ENCODE measurements around the gene MAGI2.
"Not testable (repeated sequence)": the region's sequence is repeated elsewhere in the genome, so short reads cannot be mapped to it uniquely, and the experiment has no call there.

MAGI2 gene

DNA sequence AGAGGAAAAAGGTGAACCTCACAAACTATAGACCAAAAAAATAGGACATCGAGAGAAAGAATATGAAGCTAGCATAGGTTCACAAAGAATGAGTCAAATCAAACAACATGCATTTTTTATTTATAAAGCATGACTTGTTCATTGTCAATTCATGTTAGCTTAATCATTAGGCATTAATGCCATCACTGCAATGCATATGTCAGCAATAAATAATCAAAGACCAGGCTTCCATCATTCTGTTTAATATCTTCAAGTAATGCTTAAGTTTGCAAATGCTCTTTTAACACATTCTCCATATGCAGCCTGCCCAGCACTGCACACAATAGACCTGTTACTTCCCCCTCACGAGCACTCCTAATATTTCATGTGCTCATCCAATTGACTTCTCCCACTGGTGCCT, 8.9 kb upstream of the MAGI2 start:
- Histone ChIP-seq H3K4me3 (ENCODE audit: low read length) (no peak overlapping the region), H3K27me3 (ENCODE audit: insufficient read depth, low read length) (no peaks in the 10 kb centered on the region), H3K4me1 (ENCODE audit: insufficient read depth, low read length) (peaks cover 5% of the 10 kb centered on the region), H2AFZ (ENCODE audit: low read depth, low read length) (no peak overlapping the region), H3K9me3 (ENCODE audit: low read length) (no peaks in the 10 kb centered on the region), H3K36me3 (ENCODE audit: insufficient read depth, low read length) (peaks cover 8% of the 10 kb centered on the region)

DNA sequence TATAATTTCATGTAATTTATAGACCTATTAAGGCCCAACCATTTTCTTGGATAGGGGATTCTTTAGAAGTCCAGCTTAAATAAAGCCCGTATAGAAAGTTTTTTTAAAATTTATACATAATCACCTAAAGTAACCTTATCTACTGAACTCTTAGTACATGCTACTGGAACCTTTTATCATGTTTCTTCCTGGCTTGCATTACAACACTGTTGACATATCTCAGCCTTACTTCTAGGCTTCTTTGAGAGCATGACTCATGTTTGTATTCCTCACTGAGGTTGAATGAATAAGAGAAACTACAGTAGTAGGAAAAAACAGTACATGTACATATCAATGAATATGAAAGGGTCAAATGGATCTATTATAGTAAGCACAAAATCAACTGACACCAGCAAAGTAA, 8.2 kb upstream of the MAGI2 start:
- H3K27me3 ChIP-seq (ENCODE audit: insufficient read depth, low read length) = no peaks in the 10 kb centered on the region
- H3K4me1 ChIP-seq (ENCODE audit: insufficient read depth, low read length) = peaks cover 5% of the 10 kb centered on the region
- peaks cover 8% of the 10 kb centered on the region for H3K36me3 ChIP-seq (ENCODE audit: insufficient read depth, low read length)
- H3K4me3 ChIP-seq (ENCODE audit: low read length) = no peak overlapping the region
- H2AFZ ChIP-seq (ENCODE audit: low read depth, low read length) = no peak overlapping the region
- H3K9me3 ChIP-seq (ENCODE audit: low read length) = no peaks in the 10 kb centered on the region

DNA sequence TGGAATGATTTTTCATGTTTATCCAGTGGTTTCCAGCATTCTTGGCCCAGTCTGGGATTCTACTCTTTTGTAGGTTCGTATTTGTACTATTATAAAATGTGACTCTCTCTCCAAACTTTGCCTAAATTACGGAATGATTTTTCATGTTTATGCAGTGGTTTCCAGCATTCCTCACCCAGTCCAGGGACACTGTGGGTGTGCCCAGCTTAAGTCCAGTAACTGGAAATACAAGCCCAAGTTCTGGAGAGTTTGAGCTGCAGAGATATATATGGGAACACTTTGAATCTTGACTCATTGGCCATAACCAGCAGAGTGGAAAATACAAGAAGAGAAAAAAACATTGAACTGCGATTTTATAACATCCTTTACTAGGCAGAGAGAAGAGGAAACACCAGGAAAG, 5.9 kb upstream of the MAGI2 start:
- H3K27me3 ChIP-seq (ENCODE audit: insufficient read depth, low read length) = no peaks in the 10 kb centered on the region
- H2AFZ ChIP-seq (ENCODE audit: low read depth, low read length) = no peak overlapping the region
- H3K4me1 ChIP-seq (ENCODE audit: insufficient read depth, low read length) = peaks cover 11% of the 10 kb centered on the region
- H3K9me3 ChIP-seq (ENCODE audit: low read length) = no peaks in the 10 kb centered on the region
- H3K36me3 ChIP-seq (ENCODE audit: insufficient read depth, low read length) = peaks cover 16% of the 10 kb centered on the region
- no peak overlapping the region for H3K4me3 ChIP-seq (ENCODE audit: low read length)

DNA sequence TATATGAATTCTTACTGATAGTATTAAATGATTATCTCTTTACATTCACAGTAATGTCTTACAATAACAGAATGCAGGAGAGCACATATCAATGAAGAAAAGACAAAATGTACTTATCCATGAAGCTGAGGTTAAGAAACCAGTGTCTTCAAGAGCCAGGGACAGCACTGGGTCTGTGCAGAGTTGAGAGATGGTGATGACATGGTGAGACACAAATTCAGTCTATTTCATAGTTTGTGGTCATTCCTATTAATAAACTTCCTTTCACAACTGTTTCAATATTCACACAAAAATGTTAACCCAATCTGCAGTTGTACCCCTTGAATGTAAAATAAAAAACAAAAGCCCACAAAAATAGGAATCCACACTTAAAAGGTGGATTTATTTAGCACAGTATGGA, 5.3 kb upstream of the MAGI2 start:
- Histone ChIP-seq H2AFZ (ENCODE audit: low read depth, low read length) (no peak overlapping the region), H3K9me3 (ENCODE audit: low read length) (no peaks in the 10 kb centered on the region), H3K27me3 (ENCODE audit: insufficient read depth, low read length) (no peaks in the 10 kb centered on the region), H3K36me3 (ENCODE audit: insufficient read depth, low read length) (peaks cover 16% of the 10 kb centered on the region), H3K4me1 (ENCODE audit: insufficient read depth, low read length) (peaks cover 11% of the 10 kb centered on the region), H3K4me3 (ENCODE audit: low read length) (no peak overlapping the region)

DNA sequence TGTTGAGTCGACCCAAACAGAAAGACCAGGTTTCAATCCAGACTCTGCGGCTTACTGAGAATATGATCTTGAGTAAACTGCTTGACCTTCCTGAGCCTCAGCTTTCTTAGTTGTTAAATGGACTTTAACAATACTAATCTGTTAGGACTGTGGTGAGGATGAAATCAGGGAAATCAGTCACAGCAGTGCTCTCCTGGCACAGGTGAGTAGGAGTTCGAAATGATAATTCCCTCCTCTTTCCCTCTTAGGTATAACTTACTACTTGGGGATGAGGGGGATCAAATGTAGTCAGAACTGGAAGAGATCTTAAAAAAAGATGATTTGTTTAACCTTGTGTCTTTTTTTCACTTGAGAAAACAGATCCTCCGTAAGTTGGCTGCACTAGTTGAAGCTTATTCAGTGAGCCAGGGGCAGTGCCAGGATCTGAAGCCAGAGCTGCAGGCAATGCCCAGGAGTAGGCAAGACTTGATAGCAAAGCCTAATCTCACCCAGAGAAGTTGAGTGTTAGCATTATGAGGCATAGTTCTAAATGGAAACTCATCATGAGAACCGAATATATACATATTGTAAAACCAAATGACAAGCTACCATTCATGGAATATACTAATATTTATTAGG, 1.8 kb upstream of the MAGI2 start:
- H3K27me3 ChIP-seq (ENCODE audit: insufficient read depth, low read length) = no peaks in the 10 kb centered on the region
- no peak overlapping the region for H2AFZ ChIP-seq (ENCODE audit: low read depth, low read length)
- peaks cover 5% of the 10 kb centered on the region for H3K4me1 ChIP-seq (ENCODE audit: insufficient read depth, low read length)
- H3K4me3 ChIP-seq (ENCODE audit: low read length) = peak overlapping the region; percentile 75
- H3K9me3 ChIP-seq (ENCODE audit: low read length) = no peaks in the 10 kb centered on the region
- peaks cover 16% of the 10 kb centered on the region for H3K36me3 ChIP-seq (ENCODE audit: insufficient read depth, low read length)

DNA sequence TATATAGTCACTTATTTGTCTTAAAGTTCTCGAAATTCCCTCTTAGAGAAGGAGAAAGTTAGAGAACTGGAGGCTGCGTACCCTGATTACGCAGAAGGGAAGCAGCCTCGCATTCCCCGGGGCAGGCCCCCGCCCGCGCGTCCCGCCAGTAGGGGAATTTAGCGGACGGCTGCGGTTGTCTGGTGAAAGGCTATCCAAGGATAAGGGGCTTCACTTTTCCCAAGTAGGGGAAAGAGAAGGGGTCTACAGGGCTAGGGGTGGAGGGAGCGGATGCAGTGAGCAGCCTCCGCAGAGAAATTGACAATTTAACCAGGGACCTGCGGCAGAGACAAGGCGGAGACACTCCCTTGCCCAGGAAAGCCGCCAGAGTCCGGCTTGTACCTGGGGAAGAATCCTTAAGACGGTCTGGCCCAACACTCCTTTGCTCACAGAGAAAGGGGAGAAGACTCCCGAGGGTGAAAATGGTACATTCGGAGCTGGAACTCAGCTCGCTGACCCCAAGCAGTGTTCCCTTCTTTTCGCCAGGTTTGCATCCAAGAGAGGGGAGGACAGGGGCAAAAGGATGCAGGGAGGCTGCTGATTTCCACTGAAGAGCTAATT, 994 bp upstream of the MAGI2 start:
- Histone ChIP-seq H3K4me1 (ENCODE audit: insufficient read depth, low read length) (peaks cover 5% of the 10 kb centered on the region), H3K36me3 (ENCODE audit: insufficient read depth, low read length) (peaks cover 15% of the 10 kb centered on the region), H3K4me3 (ENCODE audit: low read length) (peak overlapping the region; percentile 75), H2AFZ (ENCODE audit: low read depth, low read length) (peak overlapping the region; percentile 98), H3K27me3 (ENCODE audit: insufficient read depth, low read length) (no peaks in the 10 kb centered on the region), H3K9me3 (ENCODE audit: low read length) (no peaks in the 10 kb centered on the region)

DNA sequence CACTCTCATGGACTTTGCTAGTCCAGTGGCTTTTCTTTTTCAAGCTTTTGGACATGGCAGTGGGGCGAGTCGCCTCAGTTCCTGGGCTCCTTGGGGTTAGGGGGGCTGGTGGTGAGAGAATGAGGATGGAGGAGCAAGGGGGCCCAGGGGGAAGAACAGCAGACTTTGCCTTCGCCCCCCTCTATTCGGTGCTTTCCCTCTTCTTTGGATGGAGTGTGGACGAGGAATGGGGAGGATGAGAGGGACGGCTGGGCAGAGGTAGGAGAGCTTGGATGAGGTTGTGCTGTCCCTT, 255 bp downstream of the MAGI2 start:
- Histone ChIP-seq H3K9me3 (ENCODE audit: low read length) (no peaks in the 10 kb centered on the region), H3K27me3 (ENCODE audit: insufficient read depth, low read length) (no peaks in the 10 kb centered on the region), H3K4me3 (ENCODE audit: low read length) (peak overlapping the region; percentile 75), H3K36me3 (ENCODE audit: insufficient read depth, low read length) (peaks cover 12% of the 10 kb centered on the region), H2AFZ (ENCODE audit: low read depth, low read length) (peak overlapping the region; percentile 98), H3K4me1 (ENCODE audit: insufficient read depth, low read length) (peaks cover 5% of the 10 kb centered on the region)

DNA sequence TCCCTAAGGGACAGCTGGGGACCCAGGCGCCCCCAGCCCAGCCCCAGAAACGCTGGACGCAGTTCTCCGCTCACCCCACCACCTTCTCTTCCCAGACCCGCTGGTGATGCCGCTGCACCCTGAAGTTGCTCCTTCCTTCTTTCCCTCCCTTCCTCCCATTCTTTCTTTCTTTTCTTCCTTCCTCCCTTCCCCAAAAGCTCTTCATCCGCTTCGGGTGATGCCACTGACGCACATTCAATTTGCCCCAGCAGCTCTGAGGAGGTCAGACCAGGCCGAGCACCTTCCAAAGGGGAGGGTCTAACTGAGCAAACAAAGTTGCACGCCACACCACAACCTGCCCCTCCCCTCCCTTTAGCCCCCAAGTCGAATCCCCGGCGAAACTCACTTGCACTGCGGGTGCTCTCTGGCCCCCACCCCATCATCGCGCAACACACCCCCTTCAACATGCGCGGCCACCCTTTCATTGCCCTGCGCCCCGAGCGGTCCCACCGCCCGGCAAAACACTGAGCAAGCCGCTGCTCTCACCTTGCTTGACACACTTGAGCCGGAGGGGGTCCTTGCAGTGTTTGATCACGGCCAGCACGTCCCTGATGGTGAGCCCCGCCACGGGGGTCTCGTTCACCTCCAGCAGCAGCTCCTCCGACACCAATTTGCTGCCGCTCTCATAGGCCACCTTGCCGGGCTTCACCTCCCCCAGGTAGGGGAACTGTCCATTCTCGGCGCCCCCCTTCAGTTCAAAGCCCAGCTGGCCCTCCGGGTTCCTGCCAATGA, 787 bp downstream of the MAGI2 start:
- no peaks in the 10 kb centered on the region for H3K9me3 ChIP-seq (ENCODE audit: low read length)
- H3K36me3 ChIP-seq (ENCODE audit: insufficient read depth, low read length) = peaks cover 8% of the 10 kb centered on the region
- peak overlapping the region; percentile 98 for H2AFZ ChIP-seq (ENCODE audit: low read depth, low read length)
- H3K4me3 ChIP-seq (ENCODE audit: low read length) = peak overlapping the region; percentile 75
- H3K4me1 ChIP-seq (ENCODE audit: insufficient read depth, low read length) = peaks cover 5% of the 10 kb centered on the region
- no peaks in the 10 kb centered on the region for H3K27me3 ChIP-seq (ENCODE audit: insufficient read depth, low read length)

DNA sequence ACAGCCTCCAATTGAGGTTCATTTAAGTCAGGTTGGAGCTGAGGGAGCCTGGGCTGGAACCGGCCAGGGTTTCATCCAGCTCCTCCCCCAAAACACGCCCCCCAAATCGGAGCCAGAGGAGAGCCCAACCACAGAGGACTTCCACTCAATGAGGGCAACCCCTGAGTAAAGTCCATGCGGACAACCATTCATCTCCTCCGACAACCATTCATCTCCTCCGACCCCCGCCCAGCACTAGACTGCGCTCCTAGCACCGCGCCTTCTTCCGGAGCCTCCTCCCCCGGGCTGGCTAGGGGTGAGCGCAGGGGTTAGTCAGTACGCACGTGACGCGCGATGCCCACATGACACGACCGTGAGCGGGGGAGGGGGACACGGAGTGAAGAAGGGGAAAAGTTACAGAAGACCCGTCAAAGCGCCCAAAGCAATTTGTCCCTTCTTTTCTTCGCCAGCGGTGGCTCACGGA, 1.4 kb downstream of the MAGI2 start:
- H3K36me3 ChIP-seq (ENCODE audit: insufficient read depth, low read length) = peaks cover 8% of the 10 kb centered on the region
- peak overlapping the region; percentile 75 for H3K4me3 ChIP-seq (ENCODE audit: low read length)
- H3K9me3 ChIP-seq (ENCODE audit: low read length) = no peaks in the 10 kb centered on the region
- peak overlapping the region; percentile 98 for H2AFZ ChIP-seq (ENCODE audit: low read depth, low read length)
- no peaks in the 10 kb centered on the region for H3K27me3 ChIP-seq (ENCODE audit: insufficient read depth, low read length)
- H3K4me1 ChIP-seq (ENCODE audit: insufficient read depth, low read length) = peaks cover 5% of the 10 kb centered on the region

DNA sequence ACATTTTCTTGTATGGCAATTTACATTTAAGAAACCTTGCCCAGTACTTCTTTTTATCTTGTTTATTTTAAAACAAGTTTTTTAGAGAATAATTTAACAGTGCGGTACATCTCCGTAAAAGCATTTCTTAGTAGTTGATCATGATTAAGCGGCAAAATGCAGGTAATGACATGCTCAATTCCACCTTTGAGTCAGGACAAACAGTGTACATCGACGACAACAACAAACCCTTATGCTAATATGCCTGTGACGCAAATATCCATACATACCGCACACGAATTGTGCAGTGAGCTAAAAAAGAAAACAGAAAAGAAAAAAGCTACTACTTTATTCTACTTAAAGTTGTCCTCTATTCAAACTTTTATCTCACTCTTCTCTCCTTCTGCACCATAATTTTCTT, 1.9 kb downstream of the MAGI2 start:
- peak overlapping the region; percentile 75 for H3K4me3 ChIP-seq (ENCODE audit: low read length)
- H3K4me1 ChIP-seq (ENCODE audit: insufficient read depth, low read length) = peaks cover 5% of the 10 kb centered on the region
- peaks cover 8% of the 10 kb centered on the region for H3K36me3 ChIP-seq (ENCODE audit: insufficient read depth, low read length)
- no peaks in the 10 kb centered on the region for H3K9me3 ChIP-seq (ENCODE audit: low read length)
- H2AFZ ChIP-seq (ENCODE audit: low read depth, low read length) = peak overlapping the region; percentile 98
- no peaks in the 10 kb centered on the region for H3K27me3 ChIP-seq (ENCODE audit: insufficient read depth, low read length)

DNA sequence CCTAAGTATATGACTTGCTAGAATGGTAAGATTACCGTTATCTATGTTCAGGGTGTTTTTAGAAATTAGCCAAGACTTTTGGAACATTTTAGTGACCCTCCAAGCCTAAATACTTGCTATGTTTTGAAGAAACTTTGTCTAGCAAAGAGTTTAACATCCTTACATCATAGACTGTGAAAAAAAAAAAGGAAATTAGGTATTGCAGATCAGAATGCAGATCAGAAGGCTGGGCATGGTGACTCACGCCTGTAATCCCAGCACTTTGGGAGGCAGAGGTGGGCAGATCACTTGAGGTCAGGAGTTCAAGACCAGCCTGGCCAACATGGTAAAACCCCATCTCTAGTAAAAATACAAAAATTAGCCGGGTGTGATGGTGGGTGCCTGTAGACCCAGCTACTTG, 10.7 kb downstream of the MAGI2 start:
- not testable (repeated sequence) for H3K27me3 ChIP-seq (ENCODE audit: insufficient read depth, low read length); H2AFZ ChIP-seq (ENCODE audit: low read depth, low read length); H3K36me3 ChIP-seq (ENCODE audit: insufficient read depth, low read length); H3K4me1 ChIP-seq (ENCODE audit: insufficient read depth, low read length); H3K9me3 ChIP-seq (ENCODE audit: low read length); H3K4me3 ChIP-seq (ENCODE audit: low read length)

DNA sequence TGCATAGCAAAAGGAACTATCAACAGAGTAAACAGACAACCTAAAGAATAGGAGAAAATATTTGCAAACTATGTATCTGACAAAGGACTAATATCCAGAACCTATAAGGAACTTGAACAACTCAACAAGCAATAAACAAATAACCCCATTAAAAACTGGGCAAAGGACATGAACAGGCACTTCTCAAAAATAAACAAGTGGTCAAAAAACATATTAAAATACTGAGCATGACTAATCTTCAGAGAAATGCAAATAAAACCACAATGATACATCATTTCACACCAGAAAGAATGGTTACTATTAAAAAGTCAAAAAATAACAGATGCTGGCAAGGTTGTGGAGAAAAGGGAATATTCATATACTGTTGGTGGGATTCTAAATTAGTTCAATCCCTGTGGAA, 17.1 kb downstream of the MAGI2 start:
- no peak overlapping the region for H3K4me3 ChIP-seq (ENCODE audit: low read length)
- no peaks in the 10 kb centered on the region for H3K36me3 ChIP-seq (ENCODE audit: insufficient read depth, low read length)
- H3K9me3 ChIP-seq (ENCODE audit: low read length) = no peaks in the 10 kb centered on the region
- H3K4me1 ChIP-seq (ENCODE audit: insufficient read depth, low read length) = no peaks in the 10 kb centered on the region
- H2AFZ ChIP-seq (ENCODE audit: low read depth, low read length) = no peak overlapping the region
- H3K27me3 ChIP-seq (ENCODE audit: insufficient read depth, low read length) = no peaks in the 10 kb centered on the region

DNA sequence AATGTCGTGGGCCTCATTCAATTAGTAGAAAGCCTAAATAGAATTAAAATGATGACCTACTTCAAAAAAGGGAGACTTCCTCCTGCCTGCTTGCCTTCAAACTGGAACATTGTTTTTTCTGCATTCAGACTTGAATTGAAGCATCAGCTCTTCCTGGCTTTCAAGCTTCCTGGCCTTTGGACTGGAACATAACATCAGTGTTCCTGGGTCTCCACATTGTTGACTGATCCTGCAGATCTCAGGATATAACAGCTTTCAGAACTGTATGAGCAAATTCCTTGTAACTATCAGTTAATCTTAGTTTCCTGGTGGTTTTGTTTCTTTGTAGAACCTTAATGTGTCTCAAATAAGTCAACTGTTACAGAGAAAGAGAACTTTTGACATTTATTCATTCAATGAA, 18.6 kb downstream of the MAGI2 start:
- Histone ChIP-seq H3K4me3 (ENCODE audit: low read length) (no peak overlapping the region), H3K27me3 (ENCODE audit: insufficient read depth, low read length) (no peaks in the 10 kb centered on the region), H2AFZ (ENCODE audit: low read depth, low read length) (no peak overlapping the region), H3K9me3 (ENCODE audit: low read length) (no peaks in the 10 kb centered on the region), H3K4me1 (ENCODE audit: insufficient read depth, low read length) (no peaks in the 10 kb centered on the region), H3K36me3 (ENCODE audit: insufficient read depth, low read length) (no peaks in the 10 kb centered on the region)
